ENCODE measurements around the gene SMAP1.

Gene SMAP1

GRCh38 chr6:70779934-70780333, 112.3 kb downstream of the SMAP1 start:
- no peak overlapping the region for H3K27ac ChIP-seq
- no peak for TF ChIP-seq ZFX (IDR thresholded peaks at IDR 0.05; ENCODE audit: borderline replicate concordance)
- TF ChIP-seq, protein P1, sequence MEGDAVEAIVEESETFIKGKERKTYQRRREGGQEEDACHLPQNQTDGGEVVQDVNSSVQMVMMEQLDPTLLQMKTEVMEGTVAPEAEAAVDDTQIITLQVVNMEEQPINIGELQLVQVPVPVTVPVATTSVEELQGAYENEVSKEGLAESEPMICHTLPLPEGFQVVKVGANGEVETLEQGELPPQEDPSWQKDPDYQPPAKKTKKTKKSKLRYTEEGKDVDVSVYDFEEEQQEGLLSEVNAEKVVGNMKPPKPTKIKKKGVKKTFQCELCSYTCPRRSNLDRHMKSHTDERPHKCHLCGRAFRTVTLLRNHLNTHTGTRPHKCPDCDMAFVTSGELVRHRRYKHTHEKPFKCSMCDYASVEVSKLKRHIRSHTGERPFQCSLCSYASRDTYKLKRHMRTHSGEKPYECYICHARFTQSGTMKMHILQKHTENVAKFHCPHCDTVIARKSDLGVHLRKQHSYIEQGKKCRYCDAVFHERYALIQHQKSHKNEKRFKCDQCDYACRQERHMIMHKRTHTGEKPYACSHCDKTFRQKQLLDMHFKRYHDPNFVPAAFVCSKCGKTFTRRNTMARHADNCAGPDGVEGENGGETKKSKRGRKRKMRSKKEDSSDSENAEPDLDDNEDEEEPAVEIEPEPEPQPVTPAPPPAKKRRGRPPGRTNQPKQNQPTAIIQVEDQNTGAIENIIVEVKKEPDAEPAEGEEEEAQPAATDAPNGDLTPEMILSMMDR (IDR thresholded peaks at IDR 0.05) = no peak

DNA sequence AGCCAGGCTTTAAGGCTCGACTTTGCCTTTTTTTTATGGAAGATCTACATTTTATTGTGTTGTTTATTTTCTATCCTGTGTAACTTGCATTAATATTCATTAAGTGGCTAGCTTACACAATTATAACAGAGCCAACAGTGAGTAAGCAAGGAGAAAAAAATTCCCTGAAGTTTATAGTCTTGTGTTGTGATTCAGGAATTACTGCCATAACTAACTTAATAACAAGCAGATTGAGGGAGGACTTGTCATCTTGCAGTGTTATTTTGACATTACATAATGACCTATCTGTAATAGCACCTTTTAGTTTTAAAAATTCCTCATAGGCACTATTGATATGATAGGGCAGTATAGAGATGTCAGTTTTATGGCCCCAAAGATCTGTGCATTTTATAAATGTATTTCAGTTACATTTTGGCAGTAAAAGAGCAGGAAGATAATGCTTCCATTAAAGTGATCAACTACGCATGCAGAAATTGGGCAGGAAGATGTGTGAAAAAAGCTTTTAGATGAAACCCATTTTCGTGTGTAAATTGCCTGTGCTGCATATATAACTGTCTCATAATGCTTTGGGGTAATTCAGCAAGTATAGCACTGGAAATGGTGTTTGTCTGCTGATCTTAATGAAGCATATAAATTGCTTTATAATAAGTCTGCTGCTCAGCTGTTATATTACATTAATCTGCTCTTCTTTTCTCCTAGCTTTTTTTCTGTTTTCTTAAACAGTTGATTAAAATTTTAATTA, 123.0 kb downstream of the SMAP1 start:
- no peak overlapping the region for H3K27ac ChIP-seq
- TF ChIP-seq, protein P1 (IDR thresholded peaks at IDR 0.05) = no peak
- TF ChIP-seq ZFX (IDR thresholded peaks at IDR 0.05; ENCODE audit: borderline replicate concordance) = no peak

- no peak overlapping the region for H3K27ac ChIP-seq
- TF ChIP-seq ZFX (IDR thresholded peaks at IDR 0.05; ENCODE audit: borderline replicate concordance) = no peak
- TF ChIP-seq, protein P1 (IDR thresholded peaks at IDR 0.05) = no peak
Observed at GRCh38 chr6:70797625-70798024, 129.9 kb downstream of the SMAP1 start.

- H3K27ac ChIP-seq = no peak overlapping the region
- no peak for TF ChIP-seq ZFX (IDR thresholded peaks at IDR 0.05; ENCODE audit: borderline replicate concordance)
- TF ChIP-seq, protein P1 (IDR thresholded peaks at IDR 0.05) = no peak
Observed at GRCh38 chr6:70806086-70806485, 138.4 kb downstream of the SMAP1 start.

GRCh38 chr6:70811788-70812187, 144.1 kb downstream of the SMAP1 start:
- H3K27ac ChIP-seq = no peak overlapping the region
- no peak for TF ChIP-seq ZFX (IDR thresholded peaks at IDR 0.05; ENCODE audit: borderline replicate concordance)
- TF ChIP-seq, protein P1 (IDR thresholded peaks at IDR 0.05) = no peak

GRCh38 chr6:70813885-70814284, 146.2 kb downstream of the SMAP1 start:
- no peak for TF ChIP-seq ZFX (IDR thresholded peaks at IDR 0.05; ENCODE audit: borderline replicate concordance)
- H3K27ac ChIP-seq = no peak overlapping the region

DNA sequence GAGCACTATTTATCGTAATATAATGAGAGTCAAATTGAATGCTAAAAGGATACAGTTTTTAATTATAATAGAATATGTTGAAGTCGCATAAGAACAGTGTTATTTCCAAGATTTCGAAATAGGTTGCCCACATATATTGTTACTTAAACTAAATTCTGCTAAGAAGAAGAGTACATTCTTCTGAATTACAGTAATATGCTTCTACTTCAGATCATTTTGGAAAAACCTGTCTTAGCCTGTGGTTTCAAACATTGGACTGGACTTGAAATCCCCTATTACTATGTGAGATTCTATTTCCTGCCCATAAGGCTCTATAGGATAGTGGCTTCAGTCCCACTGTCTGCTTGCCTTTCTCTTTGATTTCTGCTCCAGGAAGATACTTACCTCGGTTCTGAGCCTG, 152.0 kb downstream of the SMAP1 start:
- H3K27ac ChIP-seq = no peak overlapping the region
- TF ChIP-seq, protein P1 (IDR thresholded peaks at IDR 0.05) = no peak
- no peak for TF ChIP-seq ZFX (IDR thresholded peaks at IDR 0.05; ENCODE audit: borderline replicate concordance)

DNA sequence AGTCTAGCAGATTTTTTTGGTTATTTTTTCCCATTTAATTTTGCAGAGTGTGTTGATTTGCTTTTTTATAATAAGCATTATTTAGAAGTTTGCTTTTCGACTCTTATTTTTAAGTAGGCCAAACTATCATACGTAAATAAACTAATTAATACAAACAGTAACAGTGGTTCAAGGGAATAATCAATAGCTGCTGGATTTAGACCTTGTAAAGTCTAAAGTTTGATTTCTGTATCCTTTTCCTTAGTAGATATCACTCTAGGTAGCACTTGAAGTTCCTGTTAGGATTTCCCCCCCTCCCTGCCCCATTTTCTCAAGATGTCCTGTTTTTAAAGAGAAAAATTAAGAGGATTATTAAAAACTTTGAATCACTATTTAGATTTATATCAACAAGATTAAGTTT, 153.1 kb downstream of the SMAP1 start:
- no peak overlapping the region for H3K27ac ChIP-seq
- TF ChIP-seq, protein P1 (IDR thresholded peaks at IDR 0.05) = no peak
- TF ChIP-seq ZFX (IDR thresholded peaks at IDR 0.05; ENCODE audit: borderline replicate concordance) = no peak
